ENCODE data around the gene BMP10.
A peak's percentile ranks its signal among the peaks of the same experiment; 100 is the strongest.

The BMP10 gene

DNA sequence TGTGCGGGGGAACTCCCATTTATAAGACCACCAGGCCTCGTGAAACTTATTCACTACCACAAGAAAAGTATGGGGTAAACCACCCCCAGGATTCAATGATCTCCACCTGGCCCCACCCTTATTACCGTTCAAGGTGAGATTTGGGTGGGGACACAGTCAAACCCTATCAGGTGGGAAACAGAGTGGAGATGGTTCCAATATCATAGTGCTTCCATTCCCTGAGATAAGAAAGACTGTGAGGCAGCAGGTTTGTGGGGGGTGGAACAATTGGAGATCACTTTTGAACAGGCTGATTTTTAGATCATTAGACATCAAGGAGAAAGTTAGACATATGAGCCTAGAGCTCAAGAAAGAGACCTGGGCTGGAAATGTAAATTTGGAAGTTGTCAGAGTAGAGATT lies 42.2 kb upstream of the BMP10 start:
- H3K4me3 ChIP-seq (ENCODE audit: low read depth, low read length): no peak overlapping the region
- TF ChIP-seq, protein P1, sequence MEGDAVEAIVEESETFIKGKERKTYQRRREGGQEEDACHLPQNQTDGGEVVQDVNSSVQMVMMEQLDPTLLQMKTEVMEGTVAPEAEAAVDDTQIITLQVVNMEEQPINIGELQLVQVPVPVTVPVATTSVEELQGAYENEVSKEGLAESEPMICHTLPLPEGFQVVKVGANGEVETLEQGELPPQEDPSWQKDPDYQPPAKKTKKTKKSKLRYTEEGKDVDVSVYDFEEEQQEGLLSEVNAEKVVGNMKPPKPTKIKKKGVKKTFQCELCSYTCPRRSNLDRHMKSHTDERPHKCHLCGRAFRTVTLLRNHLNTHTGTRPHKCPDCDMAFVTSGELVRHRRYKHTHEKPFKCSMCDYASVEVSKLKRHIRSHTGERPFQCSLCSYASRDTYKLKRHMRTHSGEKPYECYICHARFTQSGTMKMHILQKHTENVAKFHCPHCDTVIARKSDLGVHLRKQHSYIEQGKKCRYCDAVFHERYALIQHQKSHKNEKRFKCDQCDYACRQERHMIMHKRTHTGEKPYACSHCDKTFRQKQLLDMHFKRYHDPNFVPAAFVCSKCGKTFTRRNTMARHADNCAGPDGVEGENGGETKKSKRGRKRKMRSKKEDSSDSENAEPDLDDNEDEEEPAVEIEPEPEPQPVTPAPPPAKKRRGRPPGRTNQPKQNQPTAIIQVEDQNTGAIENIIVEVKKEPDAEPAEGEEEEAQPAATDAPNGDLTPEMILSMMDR (IDR thresholded peaks at IDR 0.05; ENCODE audit: control insufficient read depth, extremely low read depth, insufficient read depth): no peak
- no peak for DNase-seq (ENCODE audit: low read depth)

DNA sequence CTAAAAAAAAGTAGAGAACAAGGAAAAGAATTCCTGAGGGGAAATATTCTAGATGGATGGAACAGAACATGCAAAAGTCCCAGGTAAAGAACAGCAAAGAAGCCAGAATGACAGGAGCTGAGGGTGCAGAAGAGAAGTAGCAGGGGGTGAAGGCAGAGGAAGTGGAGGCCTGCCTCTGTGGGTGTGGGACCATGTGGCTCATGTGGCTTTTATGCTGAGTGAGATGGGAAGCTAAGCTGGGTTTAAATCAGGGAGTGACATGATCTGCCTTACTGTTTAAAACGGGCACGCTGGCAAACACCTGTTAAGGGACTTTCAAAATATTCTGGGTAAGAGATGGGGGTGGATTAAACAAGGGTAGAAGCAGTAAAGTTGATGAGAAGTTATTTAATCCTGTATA lies 41.5 kb upstream of the BMP10 start:
- no peak overlapping the region for H3K4me3 ChIP-seq (ENCODE audit: low read depth, low read length)
- TF ChIP-seq, protein P1 (IDR thresholded peaks at IDR 0.05; ENCODE audit: control insufficient read depth, extremely low read depth, insufficient read depth): no peak
- no peak for DNase-seq (ENCODE audit: low read depth)

DNA sequence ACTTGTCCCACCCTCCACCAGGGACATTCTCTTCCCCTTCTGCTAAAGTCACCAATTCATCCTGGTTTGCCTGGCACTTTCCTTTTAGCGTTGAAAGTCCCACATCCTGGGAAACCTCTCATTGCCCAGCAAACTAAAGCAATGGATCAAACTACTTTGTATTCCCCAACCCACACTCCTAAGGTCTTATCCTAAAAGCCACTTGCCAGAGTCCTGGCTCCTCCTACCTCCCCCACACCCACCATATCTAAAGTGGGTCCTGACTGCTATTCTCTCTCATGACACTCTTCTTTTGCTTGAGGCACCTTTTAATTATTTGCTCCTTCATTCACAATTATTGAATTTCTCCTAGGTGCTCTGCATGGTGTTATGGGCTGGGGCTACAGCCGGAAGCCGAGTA lies 40.9 kb upstream of the BMP10 start:
- H3K4me3 ChIP-seq (ENCODE audit: low read depth, low read length): no peak overlapping the region
- TF ChIP-seq, protein P1 (IDR thresholded peaks at IDR 0.05; ENCODE audit: control insufficient read depth, extremely low read depth, insufficient read depth): no peak
- DNase-seq (ENCODE audit: low read depth): no peak

DNA sequence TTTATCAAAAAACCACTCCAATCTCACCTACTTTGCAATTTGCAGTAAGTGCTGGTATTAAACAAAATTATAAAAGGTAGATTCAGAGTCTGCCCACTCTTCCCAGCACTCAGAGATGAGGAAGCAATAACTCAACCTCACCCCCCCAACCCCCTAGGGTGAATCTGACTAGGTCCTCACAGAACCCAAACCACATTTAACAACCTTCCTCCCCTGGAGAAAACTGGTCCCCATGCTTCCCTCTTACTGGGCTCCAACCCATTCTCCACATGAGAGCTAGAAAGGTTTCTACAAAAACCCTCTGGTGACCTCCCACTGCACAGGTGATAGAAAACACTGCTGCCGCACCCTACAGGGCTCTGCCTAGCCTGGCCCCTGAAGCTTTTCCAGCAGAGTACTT lies 40.5 kb upstream of the BMP10 start:
- TF ChIP-seq, protein P1 (IDR thresholded peaks at IDR 0.05; ENCODE audit: control insufficient read depth, extremely low read depth, insufficient read depth): no peak
- no peak overlapping the region for H3K4me3 ChIP-seq (ENCODE audit: low read depth, low read length)
- DNase-seq (ENCODE audit: low read depth): no peak

DNA sequence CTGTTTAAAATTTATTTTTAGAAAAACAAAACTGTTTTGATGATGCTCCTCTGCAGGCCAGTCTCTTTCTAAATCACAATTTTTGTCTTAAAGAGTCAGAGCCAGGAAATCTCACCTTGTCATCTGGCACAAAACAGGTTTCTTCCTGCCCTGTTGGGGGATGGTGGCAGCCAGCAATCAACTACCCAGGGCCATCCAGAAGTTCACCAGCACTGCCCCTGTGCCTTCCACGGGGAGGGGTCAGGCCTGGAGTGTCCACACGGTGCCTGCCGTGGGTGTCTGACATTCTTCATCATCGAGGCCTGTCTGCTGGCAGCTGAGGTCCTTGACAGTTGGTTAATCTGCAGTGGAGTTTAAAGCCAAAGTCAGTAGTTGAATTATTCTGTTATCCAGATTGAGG lies 40.0 kb upstream of the BMP10 start:
- H3K4me3 ChIP-seq (ENCODE audit: low read depth, low read length): no peak overlapping the region
- TF ChIP-seq, protein P1 (IDR thresholded peaks at IDR 0.05; ENCODE audit: control insufficient read depth, extremely low read depth, insufficient read depth): no peak
- no peak for DNase-seq (ENCODE audit: low read depth)

DNA sequence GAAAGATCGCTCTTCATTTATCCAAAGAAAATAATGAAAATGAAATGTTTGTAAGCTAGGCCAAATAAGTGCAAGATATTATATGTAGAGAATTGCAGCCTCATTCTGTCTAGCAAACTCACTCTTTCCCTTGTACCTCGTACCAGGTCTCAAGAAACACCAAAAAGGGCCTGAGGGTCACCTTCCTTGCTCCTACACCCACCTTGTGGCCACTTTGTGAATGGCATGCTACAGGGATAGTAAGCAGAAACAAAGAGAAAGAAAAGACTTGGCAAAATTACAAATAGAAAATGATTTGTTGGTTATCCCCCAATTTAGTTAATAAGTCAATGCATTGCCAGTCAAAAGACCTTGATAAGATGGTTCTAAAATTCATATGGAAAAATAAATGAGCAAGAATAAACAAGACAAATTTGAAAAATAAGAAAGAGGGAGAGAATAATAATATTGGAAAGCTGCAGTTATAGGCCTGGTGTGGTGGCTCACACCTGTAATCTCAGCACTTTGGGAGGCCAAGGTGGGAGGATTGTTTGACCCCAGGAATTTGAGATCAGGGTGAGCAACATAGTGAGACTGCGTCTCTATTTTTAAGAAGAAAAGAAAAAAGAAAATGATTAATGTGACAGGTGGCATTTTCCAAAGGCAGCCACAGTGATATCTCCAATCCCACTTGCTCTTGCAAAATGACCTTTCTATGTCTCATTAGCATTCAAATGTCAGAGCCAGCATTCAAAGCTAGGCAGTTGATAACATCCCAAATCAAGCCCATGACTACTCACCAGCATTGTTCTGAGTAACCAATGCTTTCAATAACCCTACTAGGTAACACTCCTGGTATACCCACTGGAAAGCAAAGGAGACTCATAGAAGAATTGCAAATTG lies 38.8 kb upstream of the BMP10 start:
- TF ChIP-seq, protein P1 (IDR thresholded peaks at IDR 0.05; ENCODE audit: control insufficient read depth, extremely low read depth, insufficient read depth): peak; percentile 71
- no peak for DNase-seq (ENCODE audit: low read depth)
- no peak overlapping the region for H3K4me3 ChIP-seq (ENCODE audit: low read depth, low read length)
